Measurements from ENCODE around the gene PSME3. TPM values are rescaled to one million over a fixed set of nuclear protein-coding genes. Genes with fewer than 3 reads are reported as not detected.
A peak's percentile ranks its signal among the peaks of the same experiment; 100 is the strongest.

PSME3 gene
- total RNA-seq, 1 donor from 2014 or later, result 92.0 TPM

DNA sequence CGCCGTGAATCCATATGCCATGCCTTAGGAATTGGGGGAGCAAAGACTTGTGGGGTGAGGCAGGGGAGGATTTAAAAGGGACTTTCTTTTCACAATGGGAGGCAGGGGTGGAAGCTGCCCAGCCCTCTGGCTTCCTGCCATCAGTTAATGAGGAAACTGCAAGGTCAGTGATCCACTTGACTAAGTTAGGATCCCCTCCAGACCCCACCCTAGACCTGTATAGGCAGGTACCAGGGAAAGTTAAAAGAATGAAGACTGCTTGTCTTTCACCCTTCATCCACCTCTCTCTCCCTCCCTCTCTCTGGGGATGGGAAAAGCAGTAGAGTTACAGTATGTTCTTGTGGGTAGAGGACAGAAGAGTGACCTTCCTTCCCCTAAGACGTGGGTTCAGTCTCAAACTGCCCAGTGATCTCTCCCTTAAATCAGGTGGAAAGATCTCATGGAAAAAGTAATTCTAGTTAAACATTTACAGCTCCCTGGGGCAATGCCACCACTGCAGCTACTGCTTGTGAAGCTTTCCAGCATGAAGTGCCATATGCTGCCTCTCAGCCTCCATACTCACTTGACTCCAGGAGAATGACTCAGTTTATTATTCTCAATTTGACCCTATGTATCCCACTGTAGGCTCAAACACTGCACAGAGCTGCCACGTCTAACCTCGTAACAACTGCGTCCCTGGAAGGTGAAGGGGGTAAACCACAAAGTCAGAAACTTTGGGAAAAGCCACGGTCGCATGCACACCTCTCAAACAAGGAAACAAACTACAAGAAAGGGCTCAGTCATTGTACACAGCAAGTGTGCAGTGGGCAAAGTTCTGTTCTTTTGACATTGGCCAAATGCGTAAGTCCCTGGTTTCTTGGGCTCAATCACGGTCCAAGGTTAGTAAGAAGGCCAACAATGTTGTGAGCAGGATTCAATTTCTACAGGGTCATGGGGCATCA is 35.9 kb upstream of the PSME3 start:
- Mint-ChIP-seq H3K27me3 (ENCODE audit: low read depth) (peaks cover 12% of the 10 kb centered on the region), H3K36me3 (peaks cover 10% of the 10 kb centered on the region), H3K4me3 (peak overlapping the region; percentile 91), H3K9me3 (no peaks in the 10 kb centered on the region), H3K27ac (peak overlapping the region; percentile 87), H3K4me1 (peaks cover 15% of the 10 kb centered on the region)
- no peak for DNase-seq (ENCODE audit: low spot score in 2 of 2, unreplicated experiment in 2 of 2)
- TF ChIP-seq, protein P1, sequence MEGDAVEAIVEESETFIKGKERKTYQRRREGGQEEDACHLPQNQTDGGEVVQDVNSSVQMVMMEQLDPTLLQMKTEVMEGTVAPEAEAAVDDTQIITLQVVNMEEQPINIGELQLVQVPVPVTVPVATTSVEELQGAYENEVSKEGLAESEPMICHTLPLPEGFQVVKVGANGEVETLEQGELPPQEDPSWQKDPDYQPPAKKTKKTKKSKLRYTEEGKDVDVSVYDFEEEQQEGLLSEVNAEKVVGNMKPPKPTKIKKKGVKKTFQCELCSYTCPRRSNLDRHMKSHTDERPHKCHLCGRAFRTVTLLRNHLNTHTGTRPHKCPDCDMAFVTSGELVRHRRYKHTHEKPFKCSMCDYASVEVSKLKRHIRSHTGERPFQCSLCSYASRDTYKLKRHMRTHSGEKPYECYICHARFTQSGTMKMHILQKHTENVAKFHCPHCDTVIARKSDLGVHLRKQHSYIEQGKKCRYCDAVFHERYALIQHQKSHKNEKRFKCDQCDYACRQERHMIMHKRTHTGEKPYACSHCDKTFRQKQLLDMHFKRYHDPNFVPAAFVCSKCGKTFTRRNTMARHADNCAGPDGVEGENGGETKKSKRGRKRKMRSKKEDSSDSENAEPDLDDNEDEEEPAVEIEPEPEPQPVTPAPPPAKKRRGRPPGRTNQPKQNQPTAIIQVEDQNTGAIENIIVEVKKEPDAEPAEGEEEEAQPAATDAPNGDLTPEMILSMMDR (IDR thresholded peaks at IDR 0.05; ENCODE audit: unreplicated experiment), result no peak

DNA sequence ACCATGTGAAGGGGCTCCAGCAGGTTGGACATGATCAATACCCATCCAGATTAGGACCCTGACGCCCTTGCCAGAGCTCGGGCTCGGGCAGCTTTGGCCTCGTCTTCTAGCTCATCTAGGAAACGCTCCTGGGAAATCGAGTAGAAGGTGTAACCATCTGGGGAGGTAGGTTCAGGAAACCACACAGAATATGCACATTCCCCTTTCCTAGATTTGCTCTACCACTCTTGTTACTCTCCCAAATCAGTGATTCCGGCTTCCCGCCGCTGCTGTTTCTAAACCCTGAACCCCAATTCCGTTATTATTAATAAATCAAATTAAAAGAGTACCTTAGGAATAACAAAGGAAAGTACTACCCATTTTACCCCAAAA is 35.2 kb upstream of the PSME3 start:
- H3K9me3 Mint-ChIP-seq, result no peaks in the 10 kb centered on the region

DNA sequence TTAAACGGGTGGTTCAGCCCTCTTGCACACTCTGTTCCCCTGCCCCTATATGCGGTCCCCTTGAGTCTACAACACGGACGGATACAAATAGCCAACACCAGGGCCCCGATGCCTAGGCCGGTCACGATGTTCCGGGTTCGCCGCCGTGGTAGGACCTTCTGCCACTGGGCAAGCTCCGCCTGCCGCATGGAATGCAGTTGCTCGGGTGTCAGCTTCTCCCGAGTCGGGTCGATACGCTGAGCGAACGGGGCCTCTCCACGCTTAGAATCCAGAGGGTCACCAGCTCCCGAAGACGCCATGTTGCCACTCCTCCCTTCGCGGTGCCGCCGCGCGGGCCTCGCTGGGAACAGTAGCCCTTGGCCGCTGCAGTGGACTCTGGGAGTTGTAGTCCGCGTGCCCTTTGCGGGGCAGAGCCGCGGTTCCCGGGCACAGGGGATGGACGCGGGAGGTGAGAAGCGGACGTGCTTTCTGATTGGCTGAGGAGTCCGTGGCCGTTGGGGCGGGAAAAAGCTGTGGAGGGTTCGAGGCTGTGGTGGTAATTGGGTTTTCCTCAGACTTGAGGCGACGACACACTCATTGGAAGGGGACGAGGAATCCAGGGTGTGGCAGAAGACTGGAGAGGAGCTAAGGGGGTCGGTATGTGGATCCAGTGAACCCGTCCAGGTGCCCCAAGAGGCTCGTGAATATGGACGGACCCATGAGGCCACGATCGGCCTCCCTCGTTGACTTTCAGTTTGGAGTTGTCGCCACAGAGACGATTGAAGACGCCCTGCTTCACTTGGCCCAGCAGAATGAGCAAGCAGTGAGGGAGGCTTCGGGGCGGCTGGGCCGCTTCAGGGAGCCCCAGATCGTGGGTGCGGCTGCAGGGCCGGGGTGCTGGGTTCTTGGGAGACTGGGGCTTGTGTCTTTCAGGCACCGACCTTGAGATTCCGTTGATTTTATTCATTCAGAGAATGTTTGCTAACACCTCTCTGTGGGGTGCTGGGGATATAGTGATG is 34.5 kb upstream of the PSME3 start, which contains the start of the genes CNTD1 and COA3:
Gene CNTD1 (plus strand): TSS at position 479 of the 998 bp plus-strand sequence. CDS start 207 bp downstream, at position 686.
Gene COA3 (minus strand): TSS at position 322 of the 998 bp plus-strand sequence. CDS start 23 bp downstream, at position 299.
- Mint-ChIP-seq H3K9me3 (no peaks in the 10 kb centered on the region), H3K27ac (peak within 1 kb of the TSS; percentile 87), H3K27me3 (ENCODE audit: low read depth) (peaks cover 12% of the 10 kb centered on the region), H3K4me3 (peak within 1 kb of the TSS; percentile 91), H3K4me1 (peaks cover 15% of the 10 kb centered on the region), H3K36me3 (peaks cover 8% of the 10 kb centered on the region)
- DNase-seq (ENCODE audit: low spot score in 2 of 2, unreplicated experiment in 2 of 2), result peak; percentile 58 to 79
- TF ChIP-seq, protein P1 (IDR thresholded peaks at IDR 0.05; ENCODE audit: unreplicated experiment), result no peak

More for the DNA sequence above, 35.2 kb upstream of the PSME3 start:
- DNase-seq (ENCODE audit: low spot score in 2 of 2, unreplicated experiment in 2 of 2), result no peak
- Mint-ChIP-seq H3K27ac (peak overlapping the region; percentile 87), H3K27me3 (ENCODE audit: low read depth) (peaks cover 12% of the 10 kb centered on the region), H3K4me1 (peaks cover 15% of the 10 kb centered on the region), H3K4me3 (peak overlapping the region; percentile 91), H3K36me3 (peaks cover 10% of the 10 kb centered on the region)
- TF ChIP-seq, protein P1 (IDR thresholded peaks at IDR 0.05; ENCODE audit: unreplicated experiment), result no peak

DNA sequence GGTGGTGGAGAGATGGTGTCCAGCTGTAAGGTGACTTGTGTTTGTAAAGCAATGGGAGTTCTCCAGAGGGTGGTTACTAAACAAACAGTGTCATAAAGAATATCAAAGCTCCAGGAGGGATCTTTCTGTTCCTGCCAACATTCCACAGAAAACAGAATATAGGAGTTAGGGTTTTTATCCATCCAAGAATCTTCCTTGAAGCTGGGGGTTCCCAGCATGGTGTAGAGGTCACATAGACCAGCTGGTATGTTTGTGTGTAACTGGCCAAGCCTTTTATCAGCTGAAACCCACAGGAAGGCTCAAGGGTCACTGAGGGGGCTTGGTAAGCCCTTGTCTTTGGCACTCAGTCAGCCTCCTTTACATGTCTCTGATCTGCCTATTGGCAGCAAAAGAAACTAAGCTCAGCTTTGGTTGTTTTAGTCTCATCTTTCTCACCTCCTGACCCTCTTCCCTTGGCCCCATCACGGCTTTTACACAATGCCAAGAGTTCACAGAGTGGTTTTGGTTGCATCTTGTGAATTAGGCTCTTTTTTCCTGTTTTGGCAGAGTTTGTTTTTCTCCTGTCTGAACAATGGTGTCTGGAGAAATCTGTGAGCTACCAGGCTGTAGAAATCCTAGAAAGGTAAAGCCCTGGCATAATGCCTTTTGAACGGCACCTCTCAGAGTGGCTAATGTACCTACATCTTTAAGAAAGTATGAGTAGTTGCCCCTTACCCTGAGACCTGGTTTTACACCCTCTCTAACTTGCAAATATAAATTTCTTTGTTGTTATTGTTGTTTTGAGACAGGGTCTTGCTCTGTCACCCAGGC is 29.9 kb upstream of the PSME3 start:
- Mint-ChIP-seq H3K4me1 (peaks cover 5% of the 10 kb centered on the region), H3K36me3 (no peaks in the 10 kb centered on the region), H3K9me3 (no peaks in the 10 kb centered on the region), H3K27ac (no peak overlapping the region), H3K4me3 (no peak overlapping the region), H3K27me3 (ENCODE audit: low read depth) (peaks cover 12% of the 10 kb centered on the region)
- DNase-seq (ENCODE audit: low spot score in 2 of 2, unreplicated experiment in 2 of 2), result no peak
- TF ChIP-seq, protein P1 (IDR thresholded peaks at IDR 0.05; ENCODE audit: unreplicated experiment), result no peak

All from mesothelial cell of epicardium (in vitro differentiated cells).